GM12801 (cell line): ENCODE results near the gene UFC1.

Experiments
- TF ChIP-seq, protein P1 (sequence below): IDR thresholded peaks from one replicate; pipeline ENCODE4 v1.5.1; 2011; ENCODE audit warnings: control low read depth; ENCODE audit not compliant: insufficient read length; ENCODE audit errors: extremely low read depth

The UFC1 gene

DNA sequence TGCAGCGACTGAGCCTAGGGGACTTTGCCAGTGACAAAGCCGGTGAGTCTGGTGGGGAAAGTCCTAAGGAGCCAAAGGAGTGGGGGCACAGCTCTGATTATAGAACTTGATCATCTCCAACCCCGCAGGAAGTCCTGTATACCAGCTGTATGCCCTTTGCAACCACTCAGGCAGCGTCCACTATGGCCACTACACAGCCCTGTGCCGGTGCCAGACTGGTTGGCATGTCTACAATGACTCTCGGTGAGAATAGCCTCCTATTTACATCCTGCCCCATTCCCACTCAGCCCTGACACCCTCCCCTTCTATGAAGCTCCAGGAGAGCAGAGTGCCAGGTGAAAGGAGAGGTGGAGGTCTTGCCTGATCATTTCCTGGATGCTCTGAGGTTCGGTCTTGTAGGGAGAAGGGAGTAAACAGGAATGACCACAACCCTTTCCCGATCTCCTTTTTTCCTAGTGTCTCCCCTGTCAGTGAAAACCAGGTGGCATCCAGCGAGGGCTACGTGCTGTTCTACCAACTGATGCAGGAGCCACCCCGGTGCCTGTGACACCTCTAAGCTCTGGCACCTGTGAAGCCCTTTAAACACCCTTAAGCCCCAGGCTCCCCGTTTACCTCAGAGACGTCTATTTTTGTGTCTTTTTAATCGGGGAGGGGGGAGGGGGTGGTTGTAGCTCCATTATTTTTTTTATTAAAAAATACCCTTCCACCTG lies 11.3 kb downstream of the UFC1 start:
- TF ChIP-seq, protein P1, sequence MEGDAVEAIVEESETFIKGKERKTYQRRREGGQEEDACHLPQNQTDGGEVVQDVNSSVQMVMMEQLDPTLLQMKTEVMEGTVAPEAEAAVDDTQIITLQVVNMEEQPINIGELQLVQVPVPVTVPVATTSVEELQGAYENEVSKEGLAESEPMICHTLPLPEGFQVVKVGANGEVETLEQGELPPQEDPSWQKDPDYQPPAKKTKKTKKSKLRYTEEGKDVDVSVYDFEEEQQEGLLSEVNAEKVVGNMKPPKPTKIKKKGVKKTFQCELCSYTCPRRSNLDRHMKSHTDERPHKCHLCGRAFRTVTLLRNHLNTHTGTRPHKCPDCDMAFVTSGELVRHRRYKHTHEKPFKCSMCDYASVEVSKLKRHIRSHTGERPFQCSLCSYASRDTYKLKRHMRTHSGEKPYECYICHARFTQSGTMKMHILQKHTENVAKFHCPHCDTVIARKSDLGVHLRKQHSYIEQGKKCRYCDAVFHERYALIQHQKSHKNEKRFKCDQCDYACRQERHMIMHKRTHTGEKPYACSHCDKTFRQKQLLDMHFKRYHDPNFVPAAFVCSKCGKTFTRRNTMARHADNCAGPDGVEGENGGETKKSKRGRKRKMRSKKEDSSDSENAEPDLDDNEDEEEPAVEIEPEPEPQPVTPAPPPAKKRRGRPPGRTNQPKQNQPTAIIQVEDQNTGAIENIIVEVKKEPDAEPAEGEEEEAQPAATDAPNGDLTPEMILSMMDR = no peak

DNA sequence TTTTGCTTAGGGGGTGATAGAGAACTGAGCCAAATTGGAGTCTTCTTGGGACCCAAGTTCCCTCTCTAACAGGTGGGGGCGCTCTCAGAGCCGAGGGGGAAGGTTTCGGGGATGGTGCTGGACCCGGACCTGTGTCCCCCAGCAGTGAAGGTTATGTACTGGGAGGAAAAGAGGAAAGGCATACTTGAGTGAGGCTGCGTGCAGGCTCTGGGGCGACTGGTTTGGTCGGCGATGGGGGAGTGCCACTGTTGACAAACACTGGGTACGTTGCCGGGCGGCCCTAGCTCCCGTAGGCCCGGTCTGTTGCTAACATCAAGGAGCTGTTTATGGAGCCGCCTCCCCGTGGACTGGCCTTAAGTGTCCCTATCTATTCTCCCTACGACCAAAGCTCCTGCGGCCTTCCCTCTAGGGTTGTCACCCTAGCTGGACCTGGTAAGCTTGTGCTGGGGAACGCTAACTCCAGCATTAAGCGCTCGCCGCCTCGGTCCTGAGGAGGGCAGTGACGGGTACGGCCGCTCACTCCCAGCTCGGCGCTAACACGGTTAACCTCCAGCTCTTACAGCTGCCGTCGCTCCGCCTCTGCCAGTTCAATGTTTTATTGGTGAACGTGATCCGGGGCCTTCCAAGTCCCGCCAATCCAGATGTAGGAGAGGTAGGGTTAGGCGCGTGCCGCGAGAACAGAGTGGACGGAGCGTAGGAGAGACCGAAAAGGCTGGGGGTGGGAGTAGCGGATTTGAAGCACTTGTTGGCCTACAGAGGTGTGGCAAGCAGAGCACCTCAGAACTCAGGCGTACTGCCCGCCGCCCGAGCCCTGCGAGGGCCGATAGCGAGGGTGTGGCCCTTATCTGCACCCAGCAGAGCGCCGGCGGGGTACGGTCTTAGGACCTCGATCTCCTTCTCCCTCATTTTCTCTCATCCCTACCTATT lies 12.2 kb downstream of the UFC1 start, which contains the start of gene PPOX:
Gene PPOX (plus strand): TSS at position 685 of the 927 bp plus-strand sequence. CDS start 422 bp downstream, outside the sequence.
- TF ChIP-seq, protein P1 = no peak

DNA sequence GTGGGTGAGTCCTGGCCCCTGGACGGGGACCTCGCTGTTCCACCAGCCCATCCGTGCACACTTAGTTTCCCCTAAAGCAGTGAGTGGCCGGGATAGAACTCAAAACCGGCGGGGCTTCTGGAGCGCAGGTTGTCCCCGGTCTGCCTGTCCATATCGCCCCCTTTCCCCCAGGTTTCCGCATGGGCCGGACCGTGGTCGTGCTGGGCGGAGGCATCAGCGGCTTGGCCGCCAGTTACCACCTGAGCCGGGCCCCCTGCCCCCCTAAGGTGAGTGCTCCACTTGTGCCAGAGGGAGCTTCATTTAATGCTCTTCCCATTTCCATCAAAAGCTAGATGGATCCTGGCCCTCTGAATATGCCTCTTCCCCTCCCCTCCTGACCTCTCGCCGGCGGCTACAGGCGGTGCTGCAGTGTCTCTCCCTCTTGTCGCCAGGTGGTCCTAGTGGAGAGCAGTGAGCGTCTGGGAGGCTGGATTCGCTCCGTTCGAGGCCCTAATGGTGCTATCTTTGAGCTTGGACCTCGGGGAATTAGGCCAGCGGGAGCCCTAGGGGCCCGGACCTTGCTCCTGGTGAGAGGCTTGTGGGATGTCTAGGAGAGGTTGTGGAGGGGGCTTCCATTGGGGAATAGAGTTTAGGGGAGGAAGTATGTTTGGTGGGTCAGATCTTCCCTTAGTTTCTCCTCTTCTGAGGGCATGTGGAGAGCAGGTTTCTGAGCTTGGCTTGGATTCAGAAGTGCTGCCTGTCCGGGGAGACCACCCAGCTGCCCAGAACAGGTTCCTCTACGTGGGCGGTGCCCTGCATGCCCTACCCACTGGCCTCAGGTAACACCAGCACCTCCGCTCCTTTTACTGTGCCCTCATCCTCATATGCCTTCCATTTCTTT lies 13.1 kb downstream of the UFC1 start:
- TF ChIP-seq, protein P1 = no peak

DNA sequence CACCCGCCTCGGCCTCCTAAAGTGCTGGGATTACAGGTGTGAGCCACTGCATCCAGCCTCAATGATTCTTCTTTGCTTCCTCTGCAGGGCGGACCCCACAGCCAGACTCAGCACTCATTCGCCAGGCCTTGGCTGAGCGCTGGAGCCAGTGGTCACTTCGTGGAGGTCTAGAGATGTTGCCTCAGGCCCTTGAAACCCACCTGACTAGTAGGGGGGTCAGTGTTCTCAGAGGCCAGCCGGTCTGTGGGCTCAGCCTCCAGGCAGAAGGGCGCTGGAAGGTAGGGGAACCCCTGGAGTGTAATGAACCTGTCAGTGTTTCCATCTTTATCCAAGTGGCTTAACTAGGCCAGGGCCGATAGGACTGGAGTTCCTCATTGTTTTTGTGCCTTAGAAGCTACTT lies 15.1 kb downstream of the UFC1 start:
- TF ChIP-seq, protein P1 = no peak

DNA sequence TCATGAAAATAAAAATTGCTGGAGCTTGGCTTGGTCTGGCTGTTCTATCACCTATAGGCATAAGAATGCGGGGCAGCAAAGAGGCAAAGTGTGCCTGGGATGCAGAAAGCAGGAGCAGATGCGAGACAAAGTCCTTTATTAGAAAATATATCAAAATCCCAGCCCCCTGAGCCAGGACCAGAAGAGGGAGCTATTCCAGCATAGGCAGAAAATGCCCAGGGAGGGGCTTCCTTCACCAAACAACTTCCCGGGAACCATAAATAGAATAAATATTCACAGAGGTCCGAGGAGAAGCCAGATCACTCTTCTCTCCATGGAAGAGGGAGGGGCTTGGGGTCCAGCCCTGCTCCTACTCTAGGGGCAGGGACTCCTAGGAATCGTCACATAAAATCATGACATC lies 17.4 kb downstream of the UFC1 start:
- TF ChIP-seq, protein P1 = no peak

DNA sequence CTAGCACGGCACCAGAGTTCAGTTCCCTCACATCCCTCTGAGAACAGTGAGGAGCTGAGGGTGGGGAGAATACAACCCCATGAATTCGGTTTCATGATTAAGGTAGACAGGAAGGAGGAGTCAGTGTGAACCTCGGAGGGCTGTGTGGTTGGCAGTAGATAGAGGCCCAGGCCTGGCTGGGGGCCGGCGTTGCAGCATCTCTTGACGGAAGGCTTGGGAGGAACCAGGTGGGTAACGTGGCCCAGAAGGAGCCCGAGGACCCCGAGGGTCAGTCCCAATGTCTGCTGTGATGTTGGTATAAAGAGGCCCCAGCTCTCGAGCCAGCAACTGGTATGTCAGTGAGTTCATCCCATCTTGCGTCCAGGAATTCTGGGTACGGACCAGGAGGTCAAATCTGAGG lies 17.9 kb downstream of the UFC1 start:
- TF ChIP-seq, protein P1 = no peak

DNA sequence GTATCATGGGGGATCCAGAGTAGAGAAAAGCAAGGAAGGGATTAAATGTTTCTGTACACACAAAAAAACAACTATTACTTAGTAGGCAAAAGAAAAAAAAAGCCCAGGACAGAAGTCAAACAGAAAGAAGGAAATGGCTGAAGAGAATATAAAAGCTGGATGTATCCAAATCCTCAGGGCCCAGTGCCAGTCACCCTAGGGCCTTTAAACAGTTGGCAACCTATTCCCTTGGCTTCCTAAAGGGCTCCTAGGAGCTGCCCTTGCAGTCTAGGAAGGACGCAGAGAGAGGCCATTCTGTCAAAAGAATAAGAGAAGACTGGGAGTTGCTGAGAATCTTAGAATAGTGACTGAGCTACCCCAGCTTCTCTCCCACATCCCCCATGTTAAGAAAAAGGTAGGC lies 18.6 kb downstream of the UFC1 start:
- TF ChIP-seq, protein P1 = no peak
